Prostate gland (tissue), 2 donors: ENCODE measurements around the gene ALDH1L1. TPM values are rescaled to one million over a fixed set of nuclear protein-coding genes. Genes with fewer than 3 reads are reported as not detected.

ENCODE experiments used
- DNase-seq: peaks from one replicate; pipeline ENCODE4 v3.0.0-alpha.2; 2019; ENCODE audit warnings: low spot score
- H3K27ac ChIP-seq, 2 donors: fragments of 200-600 bp; sonication (generic); 2 replicates each; pipeline ENCODE4 v1.5.1; 2017 to 2019
- H3K27me3 ChIP-seq: fragments of 200-600 bp; sonication (generic); replicated peaks from 2 replicates; pipeline ENCODE4 v1.5.1; 2019; ENCODE audit not compliant: insufficient read depth
- H3K36me3 ChIP-seq, 2 donors: fragments of 200-600 bp; sonication (generic); 1 replicate in 1 of 2; 2 replicates in 1 of 2; pipeline versions ENCODE4 v1.5.1 to v1.8.1; 2017 to 2019
- H3K4me1 ChIP-seq: fragments of 200-600 bp; sonication (generic); replicated peaks from 2 replicates; pipeline ENCODE4 v1.5.1; 2019
- H3K4me3 ChIP-seq, 2 donors: fragments of 200-600 bp; sonication (generic); 2 replicates each; pipeline ENCODE4 v1.5.1; 2017 to 2019
- H3K9me3 ChIP-seq: fragments of 200-600 bp; sonication (generic); 2 replicates; pipeline ENCODE4 v1.5.1; 2017
- CTCF ChIP-seq, 4 experiments: fragments of 200-600 bp in 2 of 4; fragments of 450-650 bp in 2 of 4; sonication (generic) in 2 of 4; IDR thresholded peaks; 1 replicate in 3 of 4; 2 replicates in 1 of 4; pipeline ENCODE4 v1.5.1; 2016 to 2019; ENCODE audit warnings: antibody characterized with exemption in 4 of 4, mild to moderate bottlenecking in 2 of 4, moderate library complexity in 2 of 4
- POLR2A ChIP-seq: fragments of 450-650 bp; IDR thresholded peaks from one replicate; pipeline ENCODE4 v1.6.1; 2016; ENCODE audit warnings: antibody characterized with exemption, mild to moderate bottlenecking
- POLR2AphosphoS5 ChIP-seq: sonication (generic); formaldehyde crosslinking; IDR thresholded peaks from one replicate; pipeline ENCODE4 v1.6.1; 2017; ENCODE audit warnings: antibody characterized with exemption
- WGBS: methylation state at CpG from one replicate; pipeline ENCODE4 v1.1.5; 2018; 5-methylcytosine and 5-hydroxymethylcytosine counted together
- intact Hi-C: fragments of 100-400 bp; cut with DNase I; formaldehyde crosslinking; loops from one replicate; pipeline ENCODE4 v1.14.2; 2022
- total RNA-seq, 2 donors: library from RNA; depleted of rRNA; stranded (reverse); fragments of >200 nt; gene quantifications; one replicate each; pipeline ENCODE4 v1.1.0, GENCODE V29; 2016

ALDH1L1 gene
- total RNA-seq, 2 donors from 2014 or later, result 19.6 to 57.3 TPM

GRCh38 chr3:126202680-126203079, 22.3 kb upstream of the ALDH1L1 start:
- H3K36me3 ChIP-seq, result no peaks in the 10 kb centered on the region
- H3K4me1 ChIP-seq, result no peaks in the 10 kb centered on the region
- H3K9me3 ChIP-seq, result no peaks in the 10 kb centered on the region
- intact Hi-C loops, result loop anchor here (5.0 kb wide), 1 partner anchor 70 kb away; no protein-coding TSS in a partner anchor
- TF ChIP-seq POLR2A, result no peak
- no peak for TF ChIP-seq POLR2AphosphoS5
- no peak for TF ChIP-seq CTCF (IDR thresholded peaks at IDR 0.05)
- 38% methylated on average over 4 of the region's 4 CpGs for WGBS
- no peak overlapping the region for H3K27ac ChIP-seq
- no peak overlapping the region for H3K4me3 ChIP-seq
- no peak for DNase-seq
- no peaks in the 10 kb centered on the region for H3K27me3 ChIP-seq

- H3K9me3 ChIP-seq, result no peaks in the 10 kb centered on the region
- intact Hi-C loops, result loop anchor here (5.0 kb wide), 1 partner anchor 70 kb away; no protein-coding TSS in a partner anchor
- 60% methylated on average over 3 of the region's 3 CpGs for WGBS
- TF ChIP-seq POLR2AphosphoS5 (no peak), CTCF (IDR thresholded peaks at IDR 0.05) (no peak), POLR2A (no peak)
- no peaks in the 10 kb centered on the region for H3K4me1 ChIP-seq
- no peaks in the 10 kb centered on the region for H3K27me3 ChIP-seq
- H3K4me3 ChIP-seq, result no peak overlapping the region
- no peaks in the 10 kb centered on the region for H3K36me3 ChIP-seq
- H3K27ac ChIP-seq, result no peak overlapping the region
- no peak for DNase-seq
These were observed 21.9 kb upstream of the ALDH1L1 start for GRCh38 chr3:126202276-126202675.

- WGBS, result 27% methylated on average over 3 of the region's 3 CpGs
- TF ChIP-seq POLR2A, result no peak
- TF ChIP-seq CTCF (IDR thresholded peaks at IDR 0.05), result no peak
- TF ChIP-seq POLR2AphosphoS5, result no peak
- no peaks in the 10 kb centered on the region for H3K9me3 ChIP-seq
These were observed 20.8 kb upstream of the ALDH1L1 start for GRCh38 chr3:126201168-126201567.

GRCh38 chr3:126200534-126200933, 20.1 kb upstream of the ALDH1L1 start:
- Histone ChIP-seq H3K4me3 (no peak overlapping the region), H3K36me3 (no peaks in the 10 kb centered on the region), H3K4me1 (no peaks in the 10 kb centered on the region), H3K27me3 (no peaks in the 10 kb centered on the region), H3K9me3 (no peaks in the 10 kb centered on the region), H3K27ac (no peak overlapping the region)
- no peak for DNase-seq
- WGBS, result 66% methylated on average over 3 of the region's 3 CpGs
- no peak for TF ChIP-seq POLR2A
- intact Hi-C loops, result loop anchor here (5.0 kb wide), 1 partner anchor 68 kb away; no protein-coding TSS in a partner anchor

More at GRCh38 chr3:126201168-126201567, 20.8 kb upstream of the ALDH1L1 start:
- Histone ChIP-seq H3K4me1 (no peaks in the 10 kb centered on the region), H3K27ac (no peak overlapping the region), H3K4me3 (no peak overlapping the region), H3K36me3 (no peaks in the 10 kb centered on the region), H3K27me3 (no peaks in the 10 kb centered on the region)
- intact Hi-C loops, result loop anchor here (5.0 kb wide), 1 partner anchor 69 kb away; no protein-coding TSS in a partner anchor
- DNase-seq, result no peak

- WGBS, result 61% methylated on average over 2 of the region's 2 CpGs
- Histone ChIP-seq H3K4me1 (no peaks in the 10 kb centered on the region), H3K27me3 (no peaks in the 10 kb centered on the region), H3K4me3 (no peak overlapping the region), H3K9me3 (no peaks in the 10 kb centered on the region), H3K36me3 (no peaks in the 10 kb centered on the region), H3K27ac (no peak overlapping the region)
- TF ChIP-seq POLR2A (no peak), POLR2AphosphoS5 (no peak), CTCF (IDR thresholded peaks at IDR 0.05) (no peak)
- intact Hi-C loops, result no loop called here
- no peak for DNase-seq
These were observed 18.9 kb upstream of the ALDH1L1 start for GRCh38 chr3:126199256-126199655.
